ENCODE data around the gene PRR30.

DNA sequence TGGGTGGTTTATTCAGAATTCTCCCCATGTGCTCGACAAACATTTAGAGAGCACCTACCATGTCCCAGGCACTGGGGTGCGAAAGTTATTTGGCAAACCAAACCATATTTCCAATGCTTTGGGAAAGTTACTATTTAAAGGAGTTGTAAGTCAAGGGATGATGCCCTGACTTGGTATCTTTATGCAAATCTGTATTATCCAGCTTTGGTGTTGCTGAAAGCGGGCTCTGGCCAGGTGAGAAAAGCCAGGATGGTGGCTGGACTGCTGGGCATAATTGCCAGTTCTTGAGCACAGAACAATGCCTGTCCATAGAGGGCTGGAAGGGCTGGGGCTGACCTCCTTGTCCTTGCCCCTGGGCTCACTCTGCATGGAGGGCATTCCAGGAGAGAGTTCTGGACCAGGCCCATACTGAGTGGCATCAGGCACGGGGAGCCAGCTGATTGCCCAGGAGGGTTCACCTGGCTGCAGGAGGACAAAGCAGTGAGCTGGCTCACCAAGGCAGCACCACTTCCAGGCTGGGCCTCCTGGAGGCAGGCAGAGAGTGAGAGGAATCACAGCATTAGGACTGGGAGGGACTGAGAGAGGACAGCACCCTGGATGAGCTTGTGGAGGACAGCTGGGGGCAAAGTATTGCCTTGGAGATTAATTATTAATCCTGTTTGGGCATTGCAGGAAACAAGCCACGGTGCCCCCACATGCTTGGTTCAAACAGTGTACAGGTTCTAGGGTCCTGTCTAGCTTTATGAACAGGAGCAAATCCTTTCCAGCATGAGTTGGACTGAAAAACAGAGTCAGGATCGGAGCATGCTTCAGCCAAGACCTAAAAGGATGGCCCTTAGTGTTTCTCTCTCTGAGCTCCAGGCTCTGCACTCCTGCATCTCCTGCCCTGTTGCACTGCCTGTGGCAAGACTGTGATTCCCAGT lies 45.5 kb downstream of the PRR30 start:
- TF ChIP-seq EGR1 (IDR thresholded peaks at IDR 0.05; ENCODE audit: low read depth): no peak
- no peak for TF ChIP-seq CTCF (IDR thresholded peaks at IDR 0.05 in 2 of 3, conservative IDR thresholded peaks at IDR 0.05 in 1 of 3; ENCODE audit: borderline replicate concordance in 1 of 3, insufficient read depth in 1 of 3, low read depth in 2 of 3, low read length in 2 of 3)
- no peak for TF ChIP-seq FOSL1 (IDR thresholded peaks at IDR 0.05; ENCODE audit: low read depth)

Data from HCT116 (cell line).